Astrocyte (in vitro differentiated cells and primary cell): ENCODE measurements around the gene GSG1L. TPM values are rescaled to one million over a fixed set of nuclear protein-coding genes. Genes with fewer than 3 reads are reported as not detected.

ENCODE experiments used
- DNase-seq: peaks from one replicate; pipeline ENCODE4 v3.0.0-alpha.2; 2010; ENCODE audit warnings: low read depth
- FAIRE-seq: peaks from 2 replicates; lab custom pipeline; 2011; peaks lifted over from hg19 to GRCh38; lab: Jason Lieb, UNC
- H2AFZ ChIP-seq: 2 replicates; pipeline ENCODE4 v1.6.0; 2012; ENCODE audit warnings: low read depth, low read length, inconsistent platforms
- H3K27ac ChIP-seq: 2 replicates; pipeline ENCODE4 v1.5.1; 2011; ENCODE audit warnings: low read depth, low read length, inconsistent platforms
- H3K27me3 ChIP-seq: 2 replicates; pipeline ENCODE4 v1.6.0; 2011; ENCODE audit warnings: low read length, inconsistent platforms; ENCODE audit not compliant: insufficient read depth
- H3K36me3 ChIP-seq: 2 replicates; pipeline ENCODE4 v1.5.1; 2011; ENCODE audit warnings: low read length, inconsistent platforms; ENCODE audit not compliant: insufficient read depth
- H3K4me1 ChIP-seq: 2 replicates; pipeline ENCODE4 v1.5.1; 2011; ENCODE audit warnings: low read length, inconsistent platforms; ENCODE audit not compliant: insufficient read depth
- H3K4me2 ChIP-seq: 2 replicates; pipeline ENCODE4 v1.6.0; 2012; ENCODE audit warnings: low read length, inconsistent platforms
- H3K4me3 ChIP-seq: 2 replicates; pipeline ENCODE4 v1.5.1; 2011; ENCODE audit warnings: low read depth, mild to moderate bottlenecking, low read length, inconsistent platforms; ENCODE audit not compliant: insufficient read depth
- H3K79me2 ChIP-seq: 2 replicates; pipeline ENCODE4 v1.6.0; 2012; ENCODE audit warnings: mild to moderate bottlenecking, low read length, inconsistent platforms; ENCODE audit not compliant: insufficient read depth
- H3K9ac ChIP-seq: 2 replicates; pipeline ENCODE4 v1.6.0; 2012; ENCODE audit warnings: mild to moderate bottlenecking, low read length, inconsistent platforms
- H3K9me3 ChIP-seq: 2 replicates; pipeline ENCODE4 v1.5.1; 2012; ENCODE audit warnings: low read depth, mild to moderate bottlenecking, low read length, inconsistent platforms; ENCODE audit not compliant: insufficient read depth
- H4K20me1 ChIP-seq: 2 replicates; pipeline ENCODE4 v1.6.0; 2012; ENCODE audit warnings: low read length, inconsistent platforms; ENCODE audit not compliant: insufficient read depth
- H3K27ac Mint-ChIP-seq: one replicate; pipeline ENCODE4 v1.8.0; 2021; ENCODE audit warnings: mild to moderate bottlenecking, mixed read lengths; ENCODE audit not compliant: unreplicated experiment
- H3K27me3 Mint-ChIP-seq: one replicate; pipeline ENCODE4 v1.8.0; 2021; ENCODE audit warnings: low read depth, mixed read lengths; ENCODE audit not compliant: unreplicated experiment
- H3K36me3 Mint-ChIP-seq: one replicate; pipeline ENCODE4 v1.8.0; 2021; ENCODE audit warnings: low read depth, mixed read lengths; ENCODE audit not compliant: unreplicated experiment
- H3K4me1 Mint-ChIP-seq: one replicate; pipeline ENCODE4 v1.8.0; 2021; ENCODE audit warnings: low read depth, mixed read lengths; ENCODE audit not compliant: unreplicated experiment
- H3K4me3 Mint-ChIP-seq: one replicate; pipeline ENCODE4 v1.8.0; 2021; ENCODE audit warnings: mild to moderate bottlenecking, moderate library complexity, mixed read lengths; ENCODE audit not compliant: unreplicated experiment
- H3K9me3 Mint-ChIP-seq: one replicate; pipeline ENCODE4 v1.8.0; 2021; ENCODE audit warnings: mild to moderate bottlenecking, mixed read lengths; ENCODE audit not compliant: unreplicated experiment
- EZH2 ChIP-seq: IDR thresholded peaks from 2 replicates; pipeline ENCODE4 v1.6.1; 2012; ENCODE audit warnings: mild to moderate bottlenecking, low read length, inconsistent platforms; ENCODE audit not compliant: insufficient read depth
- total RNA-seq: library from RNA; stranded (reverse); gene quantifications from 2 replicates; pipeline ENCODE4 v1.2.1, GENCODE V29; 2021
- TF ChIP-seq, protein P1 (sequence below): IDR thresholded peaks from 2 replicates; pipeline ENCODE4 v1.5.1; 2011; ENCODE audit warnings: low read depth, mild to moderate bottlenecking, inconsistent platforms, low read length, moderate library complexity; ENCODE audit not compliant: insufficient read depth

Gene GSG1L
- total RNA-seq, 1 donor from 2014 or later: not detected

DNA sequence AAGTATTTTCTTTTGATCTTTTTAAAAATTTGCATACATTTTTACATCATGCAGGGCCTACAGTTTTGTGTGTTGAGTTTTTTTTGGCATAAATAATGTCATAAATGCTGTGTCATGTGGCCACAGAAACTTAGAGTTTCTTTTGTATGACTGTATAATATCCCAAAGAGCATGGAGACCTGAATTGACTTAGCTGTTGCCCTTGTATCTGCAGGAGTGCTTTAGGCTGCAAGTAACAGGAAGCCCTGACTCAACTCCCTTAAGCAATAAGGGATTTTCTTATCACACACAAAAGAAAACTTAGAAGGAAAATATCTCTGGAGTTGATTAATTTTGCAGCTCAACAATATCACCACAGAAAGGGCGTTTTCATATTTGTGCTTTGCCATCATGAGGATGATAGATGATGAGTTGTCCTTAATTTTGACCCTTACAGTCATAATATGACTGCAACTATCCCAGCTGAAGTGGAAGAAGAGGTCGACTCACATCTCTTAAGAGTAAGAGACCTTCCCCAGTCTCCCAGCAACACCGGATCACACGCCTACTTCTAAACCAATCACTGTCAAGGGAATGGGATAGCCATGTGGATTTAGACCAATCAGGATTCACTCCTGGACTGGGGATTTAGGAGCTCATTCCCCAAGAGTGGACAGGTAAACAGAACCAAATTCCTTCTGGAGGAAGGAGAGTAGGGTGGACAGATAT, 138.9 kb downstream of the GSG1L start:
- Mint-ChIP-seq H3K4me3 (no peak overlapping the region), H3K4me1 (peaks cover 1% of the 10 kb centered on the region), H3K27ac (no peak overlapping the region), H3K36me3 (no peaks in the 10 kb centered on the region), H3K9me3 (no peaks in the 10 kb centered on the region), H3K27me3 (peaks cover 32% of the 10 kb centered on the region)
- Histone ChIP-seq H3K79me2 (no peaks in the 10 kb centered on the region), H3K27me3 (peaks cover 3% of the 10 kb centered on the region), H3K9me3 (no peaks in the 10 kb centered on the region), H3K9ac (no peak overlapping the region), H3K27ac (no peak overlapping the region), H3K36me3 (no peaks in the 10 kb centered on the region), H2AFZ (no peak overlapping the region), H3K4me1 (no peaks in the 10 kb centered on the region), H3K4me3 (no peak overlapping the region), H4K20me1 (no peaks in the 10 kb centered on the region), H3K4me2 (no peak overlapping the region)
- DNase-seq (no peak), FAIRE-seq (no peak)
- no peak for TF ChIP-seq EZH2
- TF ChIP-seq, protein P1, sequence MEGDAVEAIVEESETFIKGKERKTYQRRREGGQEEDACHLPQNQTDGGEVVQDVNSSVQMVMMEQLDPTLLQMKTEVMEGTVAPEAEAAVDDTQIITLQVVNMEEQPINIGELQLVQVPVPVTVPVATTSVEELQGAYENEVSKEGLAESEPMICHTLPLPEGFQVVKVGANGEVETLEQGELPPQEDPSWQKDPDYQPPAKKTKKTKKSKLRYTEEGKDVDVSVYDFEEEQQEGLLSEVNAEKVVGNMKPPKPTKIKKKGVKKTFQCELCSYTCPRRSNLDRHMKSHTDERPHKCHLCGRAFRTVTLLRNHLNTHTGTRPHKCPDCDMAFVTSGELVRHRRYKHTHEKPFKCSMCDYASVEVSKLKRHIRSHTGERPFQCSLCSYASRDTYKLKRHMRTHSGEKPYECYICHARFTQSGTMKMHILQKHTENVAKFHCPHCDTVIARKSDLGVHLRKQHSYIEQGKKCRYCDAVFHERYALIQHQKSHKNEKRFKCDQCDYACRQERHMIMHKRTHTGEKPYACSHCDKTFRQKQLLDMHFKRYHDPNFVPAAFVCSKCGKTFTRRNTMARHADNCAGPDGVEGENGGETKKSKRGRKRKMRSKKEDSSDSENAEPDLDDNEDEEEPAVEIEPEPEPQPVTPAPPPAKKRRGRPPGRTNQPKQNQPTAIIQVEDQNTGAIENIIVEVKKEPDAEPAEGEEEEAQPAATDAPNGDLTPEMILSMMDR: no peak

DNA sequence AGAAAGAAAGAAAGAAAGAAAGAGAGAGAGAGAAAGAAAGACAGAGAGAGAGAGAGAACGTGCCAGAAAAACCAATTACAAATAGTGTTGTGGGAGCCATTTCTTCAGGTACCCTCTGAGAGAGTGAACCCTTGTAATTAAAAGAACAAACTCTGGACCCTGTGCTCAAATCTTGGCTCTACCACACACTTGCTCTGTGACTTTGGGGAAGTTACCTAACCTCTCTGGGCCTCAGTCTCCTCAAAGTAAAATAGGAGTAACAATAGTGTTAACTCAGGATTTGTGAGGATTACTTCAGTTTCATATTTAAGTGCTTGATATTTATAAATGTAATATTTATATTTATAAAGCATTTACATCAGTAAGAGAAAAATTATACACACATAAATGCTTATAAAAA, 139.8 kb downstream of the GSG1L start:
- peaks cover 2% of the 10 kb centered on the region for H3K9me3 Mint-ChIP-seq
- Histone ChIP-seq H3K4me2 (no peak overlapping the region), H3K4me1 (no peaks in the 10 kb centered on the region), H2AFZ (no peak overlapping the region), H3K36me3 (no peaks in the 10 kb centered on the region), H3K79me2 (no peaks in the 10 kb centered on the region), H3K27ac (no peak overlapping the region), H3K9ac (no peak overlapping the region), H3K4me3 (no peak overlapping the region), H3K27me3 (peaks cover 3% of the 10 kb centered on the region), H3K9me3 (no peaks in the 10 kb centered on the region), H4K20me1 (no peaks in the 10 kb centered on the region)
- H3K27ac Mint-ChIP-seq: no peak overlapping the region
- no peak for DNase-seq
- H3K4me3 Mint-ChIP-seq: no peak overlapping the region
- FAIRE-seq: no peak
- TF ChIP-seq, protein P1: no peak
- no peak for TF ChIP-seq EZH2
- no peaks in the 10 kb centered on the region for H3K36me3 Mint-ChIP-seq
- H3K27me3 Mint-ChIP-seq: peaks cover 36% of the 10 kb centered on the region
- H3K4me1 Mint-ChIP-seq: peaks cover 1% of the 10 kb centered on the region

DNA sequence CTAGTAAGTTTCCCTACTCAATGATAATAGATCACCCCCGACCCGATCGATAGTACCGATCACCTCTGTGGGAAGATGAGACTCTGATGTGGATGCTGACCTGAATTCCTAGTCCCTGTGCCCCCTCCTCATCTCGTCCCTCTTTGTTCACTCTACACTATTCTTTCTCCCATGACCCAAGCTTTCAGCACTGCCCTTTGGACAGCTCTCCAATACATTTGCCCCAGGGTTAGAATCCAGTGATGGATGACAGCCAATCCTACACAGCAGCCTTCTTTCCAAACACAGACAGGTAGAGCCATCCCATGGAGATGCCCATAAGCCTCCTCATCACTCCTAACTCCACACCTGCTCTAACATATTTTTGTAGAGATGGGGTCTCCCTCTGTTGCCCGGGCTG, 141.1 kb downstream of the GSG1L start:
- peaks cover 2% of the 10 kb centered on the region for H3K9me3 Mint-ChIP-seq
- Histone ChIP-seq H3K79me2 (no peaks in the 10 kb centered on the region), H4K20me1 (no peaks in the 10 kb centered on the region), H3K36me3 (no peaks in the 10 kb centered on the region), H3K4me2 (no peak overlapping the region), H3K9ac (no peak overlapping the region), H3K4me1 (no peaks in the 10 kb centered on the region), H3K9me3 (no peaks in the 10 kb centered on the region), H3K4me3 (no peak overlapping the region), H2AFZ (no peak overlapping the region), H3K27ac (no peak overlapping the region), H3K27me3 (no peaks in the 10 kb centered on the region)
- no peak overlapping the region for H3K4me3 Mint-ChIP-seq
- no peak overlapping the region for H3K27ac Mint-ChIP-seq
- FAIRE-seq (no peak), DNase-seq (no peak)
- H3K4me1 Mint-ChIP-seq: peaks cover 1% of the 10 kb centered on the region
- peaks cover 27% of the 10 kb centered on the region for H3K27me3 Mint-ChIP-seq
- H3K36me3 Mint-ChIP-seq: no peaks in the 10 kb centered on the region
- no peak for TF ChIP-seq EZH2
- TF ChIP-seq, protein P1: no peak
